Iris pigment epithelial cell (primary cell): ENCODE measurements around the gene SERPINE1.
"Not testable (repeated sequence)": the region's sequence is repeated elsewhere in the genome, so short reads cannot be mapped to it uniquely, and the experiment has no call there.

Experiments used
- DNase-seq: peaks from one replicate; pipeline ENCODE4 v3.0.0-alpha.2; 2011; ENCODE audit warnings: low read depth

Gene SERPINE1

DNA sequence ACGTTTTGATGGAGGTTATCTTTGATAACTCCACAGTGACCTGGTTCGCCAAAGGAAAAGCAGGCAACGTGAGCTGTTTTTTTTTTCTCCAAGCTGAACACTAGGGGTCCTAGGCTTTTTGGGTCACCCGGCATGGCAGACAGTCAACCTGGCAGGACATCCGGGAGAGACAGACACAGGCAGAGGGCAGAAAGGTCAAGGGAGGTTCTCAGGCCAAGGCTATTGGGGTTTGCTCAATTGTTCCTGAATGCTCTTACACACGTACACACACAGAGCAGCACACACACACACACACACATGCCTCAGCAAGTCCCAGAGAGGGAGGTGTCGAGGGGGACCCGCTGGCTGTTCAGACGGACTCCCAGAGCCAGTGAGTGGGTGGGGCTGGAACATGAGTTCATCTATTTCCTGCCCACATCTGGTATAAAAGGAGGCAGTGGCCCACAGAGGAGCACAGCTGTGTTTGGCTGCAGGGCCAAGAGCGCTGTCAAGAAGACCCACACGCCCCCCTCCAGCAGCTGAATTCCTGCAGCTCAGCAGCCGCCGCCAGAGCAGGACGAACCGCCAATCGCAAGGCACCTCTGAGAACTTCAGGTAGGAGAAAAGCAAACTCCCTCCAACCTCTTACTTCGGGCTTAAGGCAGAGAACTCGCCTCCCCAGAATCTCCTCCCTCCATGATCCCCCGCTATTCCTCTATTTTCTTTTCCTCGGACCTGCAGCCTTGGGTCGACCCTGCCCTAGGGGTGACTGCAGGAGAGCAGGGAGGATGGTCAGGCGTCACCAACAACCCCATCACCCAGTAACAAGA lies at the start of gene SERPINE1:
Gene SERPINE1, plus strand, starts transcription at position 454 of the 809 bp plus-strand sequence. CDS start 1,290 bp downstream, outside the sequence.
- DNase-seq = peak; percentile 100

DNA sequence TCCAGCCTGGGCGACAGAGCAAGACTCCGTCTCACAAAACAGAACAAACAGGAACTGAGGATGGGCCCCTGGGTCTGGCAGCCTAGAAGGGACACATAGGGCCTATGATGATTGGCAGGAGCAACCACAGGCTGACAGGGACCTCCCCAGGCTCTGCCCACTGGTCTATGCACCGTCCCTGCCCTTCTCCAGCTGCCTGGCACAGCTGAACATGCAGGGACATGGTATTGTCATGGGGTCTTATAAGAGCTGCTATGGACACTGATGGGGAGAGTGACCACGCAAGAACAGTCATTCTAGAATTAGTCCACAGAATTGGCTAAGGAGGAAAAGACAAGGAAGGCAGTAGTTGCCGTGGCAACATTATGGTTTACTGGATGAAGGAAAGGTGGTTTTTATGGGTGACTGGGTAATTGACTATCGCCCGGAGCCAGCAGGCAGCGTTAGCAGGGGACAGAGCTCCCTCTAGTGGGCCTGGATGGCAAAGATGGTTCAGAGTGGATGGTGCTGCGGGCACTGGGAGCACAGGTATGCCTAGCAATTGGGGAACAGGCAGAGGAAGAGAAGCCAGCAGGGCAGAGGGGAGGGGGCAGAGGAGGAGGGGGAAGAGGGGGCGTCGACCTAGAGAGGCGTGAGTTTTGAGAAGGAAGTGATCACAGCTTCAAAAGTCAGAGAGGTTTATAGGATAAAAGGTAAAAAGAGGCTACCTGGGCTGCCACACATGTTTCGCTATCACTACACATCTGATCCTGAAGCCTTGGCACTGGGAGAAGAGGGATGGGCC lies 49.4 kb upstream of the SERPINE1 start:
- DNase-seq = peak; percentile 63

DNA sequence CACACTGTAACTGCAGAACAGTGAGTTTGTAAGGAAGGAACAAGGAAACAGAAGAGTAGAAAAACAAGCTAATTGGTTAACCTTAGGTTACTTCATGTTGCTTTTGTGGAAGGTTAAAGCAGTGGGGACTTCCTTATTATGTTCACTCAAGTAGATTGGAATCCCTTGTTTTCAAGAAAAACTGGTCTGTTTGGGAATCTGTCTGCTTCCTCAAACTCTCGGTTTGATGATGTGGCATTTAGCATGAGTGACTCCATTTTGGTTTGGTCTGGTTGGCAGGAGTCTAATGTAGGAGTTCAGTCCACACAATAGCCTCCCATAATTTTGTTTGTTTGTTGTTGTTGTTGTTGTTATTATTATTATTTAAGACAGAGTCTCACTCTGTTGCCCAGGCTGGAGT lies 45.5 kb upstream of the SERPINE1 start:
- DNase-seq = no peak

DNA sequence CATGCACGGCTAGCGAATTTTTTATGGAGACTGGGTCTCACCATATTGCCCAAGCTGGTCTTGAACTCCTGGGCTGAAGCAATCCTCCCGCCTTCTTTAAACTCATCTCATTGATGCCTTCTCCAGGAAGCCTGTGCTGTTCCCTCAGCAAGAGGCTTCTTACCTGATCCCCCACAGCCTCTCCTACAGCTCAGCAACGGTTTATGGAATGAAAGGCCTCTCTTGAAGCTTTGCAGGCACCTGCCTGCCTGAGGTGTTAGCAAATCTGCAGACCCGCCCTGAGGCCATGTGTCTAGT lies 42.1 kb upstream of the SERPINE1 start:
- DNase-seq = no peak

DNA sequence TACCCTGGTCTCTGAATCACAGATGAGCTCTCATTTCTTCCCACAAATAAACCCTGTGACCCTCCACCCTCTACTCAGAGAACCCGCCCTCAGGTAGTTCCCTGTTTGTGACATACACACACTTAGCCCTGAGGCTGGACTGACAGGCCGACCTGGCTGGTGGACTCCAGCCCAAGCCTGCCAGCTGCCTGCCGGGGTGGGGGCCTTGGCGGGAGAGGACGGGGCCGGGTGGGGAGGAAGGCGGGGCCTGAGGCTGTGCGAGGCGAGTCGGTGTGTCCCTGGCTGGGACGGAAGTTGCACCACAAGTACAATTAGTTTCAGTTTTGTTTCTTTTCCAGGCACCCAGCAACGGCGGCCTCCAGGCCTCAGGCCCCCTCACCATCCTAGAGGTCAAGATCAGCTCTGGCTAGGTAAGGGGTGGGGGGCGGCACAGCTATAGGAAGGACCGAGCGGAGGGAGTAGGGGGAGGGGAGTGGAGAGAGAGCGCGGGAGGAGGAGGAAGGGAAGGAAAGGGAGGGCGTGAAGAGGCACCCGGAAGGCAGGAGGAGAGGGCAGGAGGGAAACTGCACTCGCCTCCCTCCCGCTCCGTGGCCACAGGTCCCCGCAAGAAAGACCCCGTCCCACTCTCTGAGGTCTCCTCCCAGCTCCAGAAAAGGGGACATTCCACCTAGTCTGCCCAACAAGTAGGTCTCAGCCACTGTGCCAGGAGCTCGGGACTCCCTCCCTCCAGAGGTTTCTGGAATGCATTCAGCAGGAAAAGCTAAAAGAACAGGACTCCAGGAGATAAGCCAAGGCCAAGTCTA lies 41.5 kb upstream of the SERPINE1 start, which contains the start of gene TRIM56:
Gene TRIM56, plus strand, starts transcription at position 320 of the 803 bp plus-strand sequence. CDS start 1,832 bp downstream, outside the sequence.
- peak; percentile 86 for DNase-seq

- no peak for DNase-seq
These were observed 39.4 kb upstream of the SERPINE1 start for GRCh38 chr7:101087334-101088068.

DNA sequence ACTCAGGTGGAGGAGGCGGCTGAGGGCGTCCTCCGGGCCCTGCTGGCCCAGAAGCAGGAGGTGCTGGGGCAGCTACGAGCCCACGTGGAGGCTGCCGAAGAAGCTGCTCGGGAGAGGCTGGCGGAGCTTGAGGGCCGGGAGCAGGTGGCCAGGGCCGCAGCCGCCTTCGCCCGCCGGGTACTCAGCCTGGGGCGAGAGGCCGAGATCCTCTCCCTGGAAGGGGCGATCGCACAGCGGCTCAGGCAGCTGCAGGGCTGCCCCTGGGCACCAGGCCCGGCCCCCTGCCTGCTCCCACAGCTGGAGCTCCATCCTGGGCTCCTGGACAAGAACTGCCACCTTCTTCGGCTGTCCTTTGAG lies 38.9 kb upstream of the SERPINE1 start:
- no peak for DNase-seq

DNA sequence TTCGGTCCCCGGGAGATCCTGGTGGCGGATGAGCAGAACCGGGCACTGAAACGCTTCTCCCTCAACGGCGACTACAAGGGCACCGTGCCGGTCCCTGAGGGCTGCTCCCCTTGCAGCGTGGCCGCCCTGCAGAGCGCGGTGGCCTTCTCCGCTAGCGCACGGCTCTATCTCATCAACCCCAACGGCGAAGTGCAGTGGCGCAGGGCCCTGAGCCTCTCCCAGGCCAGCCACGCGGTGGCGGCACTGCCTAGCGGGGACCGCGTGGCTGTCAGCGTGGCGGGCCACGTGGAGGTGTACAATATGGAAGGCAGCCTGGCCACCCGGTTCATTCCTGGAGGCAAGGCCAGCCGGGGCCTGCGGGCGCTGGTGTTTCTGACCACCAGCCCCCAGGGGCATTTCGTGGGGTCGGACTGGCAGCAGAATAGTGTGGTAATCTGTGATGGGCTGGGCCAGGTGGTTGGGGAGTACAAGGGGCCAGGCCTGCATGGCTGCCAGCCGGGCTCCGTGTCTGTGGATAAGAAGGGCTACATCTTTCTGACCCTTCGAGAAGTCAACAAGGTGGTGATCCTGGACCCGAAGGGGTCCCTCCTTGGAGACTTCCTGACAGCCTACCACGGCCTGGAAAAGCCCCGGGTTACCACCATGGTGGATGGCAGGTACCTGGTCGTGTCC lies 37.9 kb upstream of the SERPINE1 start:
- no peak for DNase-seq

DNA sequence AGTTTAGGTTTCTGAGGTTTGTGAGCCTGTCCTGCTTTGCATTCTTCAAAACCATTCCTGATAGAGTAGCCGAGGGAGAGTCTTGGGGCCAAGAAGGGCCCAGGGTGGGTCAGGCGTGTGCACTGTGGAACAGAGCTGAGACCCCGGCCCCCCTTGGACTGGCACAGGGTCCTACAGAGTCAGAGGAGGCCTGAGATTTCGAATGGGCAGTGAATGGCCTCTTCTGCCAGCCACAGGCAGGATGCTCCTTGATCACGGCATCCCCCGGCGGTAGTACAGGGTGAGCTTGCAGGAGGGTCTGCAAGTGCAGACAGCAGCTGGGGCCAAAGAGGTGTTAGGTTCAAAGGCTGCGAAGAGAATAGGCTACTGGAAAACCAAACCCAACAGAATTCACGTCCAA lies 37.0 kb upstream of the SERPINE1 start:
- no peak for DNase-seq

GRCh38 chr7:101092266-101092905 lies 34.5 kb upstream of the SERPINE1 start:
- DNase-seq = not testable (repeated sequence)

GRCh38 chr7:101093906-101094305 lies 33.0 kb upstream of the SERPINE1 start:
- peak; percentile 86 for DNase-seq

DNA sequence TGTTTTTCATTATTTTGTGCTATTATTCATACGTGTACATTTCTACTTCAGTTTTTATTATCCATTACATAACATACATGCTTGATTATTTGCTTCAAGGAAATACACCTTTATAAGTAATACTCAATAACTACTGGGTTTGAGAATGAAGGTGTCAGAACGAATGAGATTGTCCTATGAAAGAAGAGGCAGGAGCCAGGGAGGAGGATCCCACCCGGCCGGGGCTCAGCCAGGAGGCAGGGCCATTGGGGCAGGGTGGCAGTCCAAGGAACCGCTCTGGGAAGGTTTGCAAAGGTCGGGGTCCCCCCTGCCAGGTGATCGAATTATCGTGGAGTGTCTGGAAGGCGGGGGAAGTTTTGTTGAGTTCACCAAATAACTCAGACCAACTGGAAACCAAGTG lies 32.5 kb upstream of the SERPINE1 start:
- no peak for DNase-seq

- DNase-seq = peak; percentile 67
These were observed 32.0 kb upstream of the SERPINE1 start for GRCh38 chr7:101094791-101095375.

GRCh38 chr7:101096331-101096956 lies 30.5 kb upstream of the SERPINE1 start:
- no peak for DNase-seq

DNA sequence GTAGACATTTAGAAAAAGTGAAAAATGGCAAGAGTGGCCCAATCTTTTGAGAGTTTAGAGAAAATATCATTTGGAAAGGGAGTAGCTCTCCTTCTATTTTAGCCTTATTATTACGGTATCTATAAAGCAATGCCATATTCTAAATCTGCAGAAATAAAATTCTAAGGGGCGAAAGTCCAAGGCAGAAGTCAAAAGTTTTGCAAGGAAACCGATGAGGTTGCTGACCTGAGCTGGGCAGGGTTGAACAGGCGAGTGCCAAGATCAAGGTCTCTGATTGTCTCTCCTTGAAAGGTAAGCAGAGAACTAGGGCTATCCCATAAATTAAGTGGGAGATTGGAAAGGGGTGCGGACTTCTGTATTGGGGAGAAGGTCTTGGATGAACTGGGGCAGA lies 30.0 kb upstream of the SERPINE1 start:
- no peak for DNase-seq

GRCh38 chr7:101097561-101097960 lies 29.3 kb upstream of the SERPINE1 start:
- DNase-seq = no peak

DNA sequence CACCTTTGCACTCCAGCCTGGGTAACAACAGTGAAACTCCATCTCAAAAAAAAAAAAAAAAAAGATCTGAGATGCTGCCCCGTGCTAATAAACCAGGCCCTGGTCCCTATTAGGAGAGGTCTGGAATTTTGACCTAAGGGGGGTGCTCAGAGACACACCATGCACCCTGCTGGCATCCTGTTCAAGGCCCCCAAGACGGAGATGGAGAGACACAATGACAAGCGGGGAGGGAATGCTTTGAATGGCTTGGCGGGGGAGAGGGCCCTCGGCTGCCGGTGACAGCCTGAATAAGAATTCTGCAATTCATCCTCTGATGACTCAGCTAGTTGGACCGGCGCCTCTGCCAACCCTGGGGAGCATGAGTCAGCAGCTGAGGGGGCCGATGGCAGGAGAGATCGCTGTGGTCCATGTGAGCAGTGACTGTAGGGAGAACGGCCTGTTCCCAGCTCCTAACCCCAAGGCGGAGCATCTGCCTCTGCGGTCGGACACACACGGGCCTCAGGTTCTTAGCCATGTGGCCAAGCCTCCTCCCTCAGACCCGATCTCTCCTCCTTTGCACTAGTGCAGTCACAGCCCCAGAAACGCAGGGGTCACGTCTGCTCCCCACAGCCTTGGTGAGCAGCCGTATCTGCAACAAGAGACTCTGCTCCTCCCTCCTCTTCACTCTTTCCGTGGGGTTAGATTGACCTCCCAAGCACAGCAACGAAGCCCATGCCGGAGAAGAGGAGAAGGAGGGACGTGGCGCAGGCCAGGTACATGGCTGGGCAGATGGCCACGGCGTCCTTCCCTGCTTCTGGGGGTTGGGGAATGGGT lies 26.7 kb upstream of the SERPINE1 start:
- peak; percentile 100 for DNase-seq

DNA sequence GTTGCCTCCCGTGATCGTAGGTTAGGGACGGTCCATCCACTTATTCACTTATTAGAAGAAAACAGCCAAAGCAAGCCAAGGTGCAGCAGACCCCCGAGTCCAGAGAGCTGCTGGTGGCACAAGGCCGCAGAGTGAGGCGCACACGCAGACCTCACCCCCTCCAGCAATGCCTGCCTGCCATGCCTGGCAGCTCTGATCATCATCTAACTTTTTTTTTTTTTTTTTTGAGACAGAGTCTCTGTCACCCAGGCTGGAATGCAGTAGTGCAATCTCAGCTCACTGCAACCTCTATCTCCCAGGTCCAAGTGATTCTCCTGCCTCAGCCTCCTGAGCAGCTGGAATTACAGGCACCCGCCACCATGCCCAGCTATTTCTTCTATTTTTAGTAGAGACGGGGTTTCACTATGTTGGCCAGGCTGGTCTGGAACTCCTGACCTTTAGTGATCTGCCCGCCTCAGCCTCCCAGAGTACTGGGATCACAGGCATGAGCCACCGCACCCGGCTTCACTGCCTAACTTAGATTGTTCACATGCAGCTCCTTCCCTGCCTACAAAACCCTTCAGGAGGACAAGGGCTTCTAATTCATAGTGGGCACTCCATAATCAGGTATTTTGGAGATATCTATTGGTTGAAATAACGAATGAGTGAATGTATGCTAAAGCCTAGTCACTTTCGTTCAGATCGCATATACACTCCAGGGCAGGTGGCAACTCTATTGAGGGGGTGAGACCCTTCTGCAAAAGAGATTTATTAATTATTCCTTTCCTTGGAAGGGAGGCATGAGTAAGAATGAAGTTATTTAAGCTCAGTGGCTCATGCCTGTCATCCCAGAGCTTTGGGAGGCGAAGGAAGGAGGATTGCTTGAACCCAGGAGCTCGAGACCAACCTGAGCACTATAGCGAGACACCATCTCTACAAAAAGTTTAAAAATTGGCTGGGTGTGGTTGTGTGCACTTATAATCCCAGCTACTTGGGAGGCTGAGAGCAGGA lies 25.8 kb upstream of the SERPINE1 start:
- DNase-seq = no peak
